NCI-H1436 (cell line): ENCODE measurements around the gene MRPL19.
A peak's percentile ranks its signal among the peaks of the same experiment; 100 is the strongest.

Experiments
- DNase-seq: peaks from one replicate; lab custom pipeline; 2025; lab: John Stamatoyannopoulos, UW

Gene MRPL19

GRCh38 chr2:75616406-75616805, 30.2 kb upstream of the MRPL19 start:
- no peak for DNase-seq

GRCh38 chr2:75616933-75617332, 29.6 kb upstream of the MRPL19 start:
- no peak for DNase-seq

- no peak for DNase-seq
Observed at GRCh38 chr2:75619956-75620740, 26.4 kb upstream of the MRPL19 start.

DNA sequence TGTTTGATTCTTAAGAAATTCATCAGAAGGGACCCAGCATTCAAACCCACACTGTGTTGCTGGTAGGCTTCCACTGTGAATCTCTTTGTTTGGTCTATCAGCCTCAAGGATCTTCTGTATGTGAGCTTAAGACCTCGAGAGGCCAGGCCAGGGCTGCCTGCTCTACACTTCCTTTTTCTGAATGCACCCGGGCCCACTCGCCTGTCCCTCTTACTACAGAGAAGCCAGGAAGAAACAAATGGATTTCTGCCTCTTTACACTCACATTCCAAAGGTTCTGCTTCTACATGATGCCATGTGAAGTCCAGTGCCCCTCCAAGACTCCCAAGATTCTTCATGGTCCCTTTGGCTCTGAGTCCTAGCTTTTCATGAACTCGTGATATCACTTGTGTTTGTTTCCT, 25.4 kb upstream of the MRPL19 start:
- no peak for DNase-seq

DNA sequence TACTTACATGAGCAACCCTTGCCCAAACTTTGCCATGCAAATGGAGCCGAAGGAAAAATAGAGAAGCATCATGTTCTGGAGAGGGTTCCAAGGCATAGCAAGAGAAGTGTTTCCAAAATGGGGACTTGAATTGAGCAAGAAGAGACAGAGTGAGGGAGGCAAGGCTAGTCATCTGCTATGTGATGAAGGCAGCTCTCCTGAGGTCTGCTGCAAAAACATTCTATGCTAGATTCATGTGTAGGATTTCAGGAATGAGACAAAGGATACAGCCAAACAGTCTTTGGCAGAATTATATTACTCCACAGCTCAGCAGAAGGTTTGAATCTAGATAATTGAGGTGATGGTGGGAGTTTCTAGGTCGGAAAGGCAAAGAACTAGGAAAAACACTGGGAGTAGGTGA, 24.1 kb upstream of the MRPL19 start:
- DNase-seq, result no peak

DNA sequence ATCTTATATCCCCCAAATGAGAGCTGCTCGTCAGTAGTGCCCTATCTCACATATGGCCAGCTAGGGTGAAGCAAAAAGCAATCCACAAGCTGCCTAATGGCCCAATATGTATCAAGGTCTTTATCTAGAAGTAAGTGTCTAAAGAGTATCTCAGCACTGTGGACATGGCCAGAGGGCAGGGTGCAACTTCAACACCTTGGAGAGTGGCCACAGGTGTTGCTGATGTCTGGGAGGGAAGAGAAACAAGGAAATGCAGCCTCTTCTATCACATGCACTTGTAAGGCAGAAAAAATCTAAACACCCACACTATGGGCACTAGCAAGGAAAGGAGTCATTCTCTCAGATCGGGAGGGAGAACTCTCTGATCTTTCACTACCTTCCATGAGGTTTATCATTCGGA, 23.7 kb upstream of the MRPL19 start:
- DNase-seq, result no peak

GRCh38 chr2:75627902-75628504, 18.6 kb upstream of the MRPL19 start:
- DNase-seq, result peak; percentile 72

- DNase-seq, result no peak
Observed at GRCh38 chr2:75632091-75632701, 14.4 kb upstream of the MRPL19 start.

- no peak for DNase-seq
Observed at GRCh38 chr2:75632813-75633212, 13.8 kb upstream of the MRPL19 start.

GRCh38 chr2:75633620-75634019, 13.0 kb upstream of the MRPL19 start:
- DNase-seq, result no peak

- no peak for DNase-seq
Observed at GRCh38 chr2:75634945-75635344, 11.6 kb upstream of the MRPL19 start.

- DNase-seq, result no peak
Observed at GRCh38 chr2:75637568-75637967, 9.0 kb upstream of the MRPL19 start.

DNA sequence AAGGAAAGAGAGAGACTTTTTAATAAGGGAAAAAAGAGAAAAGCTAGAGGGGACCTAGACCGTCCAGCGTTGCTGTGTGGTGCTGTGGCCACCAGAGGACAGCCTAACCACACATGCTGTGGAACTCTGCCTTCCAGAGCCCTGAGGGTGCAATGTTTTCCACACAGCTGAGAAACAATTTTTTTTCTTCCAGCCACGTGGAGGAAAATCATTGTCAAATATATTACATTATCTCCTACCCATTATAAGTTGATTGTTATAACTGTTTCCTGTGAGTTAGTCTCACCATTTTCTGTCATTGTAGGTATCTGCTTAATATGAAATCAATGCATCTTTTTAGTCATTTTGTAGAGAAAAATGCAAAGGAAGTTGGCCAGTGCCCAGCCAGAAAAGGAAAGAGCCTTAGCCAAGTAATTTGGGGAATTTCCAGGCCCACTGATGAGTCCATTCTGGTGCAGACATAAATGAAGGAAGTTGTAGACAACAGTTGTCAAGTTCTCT, 5.9 kb upstream of the MRPL19 start:
- DNase-seq, result peak; percentile 4

DNA sequence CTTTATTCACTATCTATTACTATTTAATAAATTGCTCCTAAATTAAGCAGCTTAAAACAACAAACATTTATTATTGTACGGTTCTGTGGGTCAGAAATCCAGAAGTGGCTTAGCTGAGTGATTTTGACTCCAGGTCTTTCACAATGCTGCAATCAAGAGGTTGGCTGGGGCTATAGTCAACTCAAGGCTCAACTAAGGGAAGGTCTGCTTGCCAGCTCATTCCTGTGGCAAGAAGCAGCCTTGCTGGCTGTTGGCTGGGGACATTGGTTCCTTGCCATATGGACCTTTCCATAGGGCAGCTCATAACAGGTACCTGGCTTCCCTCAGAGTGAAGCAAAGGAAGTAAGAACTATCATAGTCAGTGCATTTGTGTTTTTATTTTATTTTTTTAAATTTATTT, 5.0 kb upstream of the MRPL19 start:
- no peak for DNase-seq

DNA sequence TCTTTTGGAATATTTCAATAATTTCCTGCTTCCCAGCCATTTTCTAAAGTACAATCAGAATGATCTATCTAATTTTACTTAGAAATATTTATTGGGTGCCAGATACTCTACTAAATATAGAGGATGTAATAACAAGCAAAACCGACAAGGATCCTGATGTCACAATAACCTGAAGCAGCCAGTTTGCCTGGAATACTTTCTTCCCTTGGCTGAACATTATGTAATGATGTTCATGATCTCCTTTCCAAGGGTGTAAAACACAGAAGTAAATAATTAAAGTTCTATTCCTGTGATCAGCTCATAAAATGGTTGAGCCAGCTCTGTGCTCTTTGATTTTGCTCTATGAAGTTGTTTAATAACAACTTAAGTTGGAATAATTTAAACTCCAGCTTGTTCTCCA, 2.6 kb upstream of the MRPL19 start:
- DNase-seq, result no peak

GRCh38 chr2:75645643-75646042, 940 bp upstream of the MRPL19 start:
- DNase-seq, result no peak

DNA sequence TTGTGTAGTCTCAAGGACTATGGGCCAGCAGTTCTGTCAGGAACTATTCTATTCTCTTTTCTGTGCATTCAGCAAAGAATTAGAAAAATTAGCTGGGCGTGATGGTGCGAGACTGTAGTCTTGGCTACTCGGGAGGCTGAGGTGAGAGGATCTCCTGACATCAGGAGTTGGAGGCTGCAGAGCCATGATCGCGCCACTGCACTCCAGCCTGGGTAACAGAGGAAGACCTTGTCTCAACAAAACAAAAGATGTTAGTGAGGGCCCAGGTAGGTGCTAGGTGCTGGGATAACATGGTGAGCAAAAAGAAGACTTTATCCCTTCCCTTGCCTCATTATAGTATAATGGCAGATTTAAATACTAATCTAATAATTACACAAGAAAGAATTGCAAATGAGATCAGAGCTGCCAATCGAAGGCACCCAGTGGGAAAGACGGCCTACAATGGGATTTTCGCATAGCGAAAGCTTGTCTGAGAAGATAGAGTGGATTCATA, 447 bp upstream of the MRPL19 start:
- no peak for DNase-seq

GRCh38 chr2:75647771-75648170, 1.2 kb downstream of the MRPL19 start:
- DNase-seq, result no peak

DNA sequence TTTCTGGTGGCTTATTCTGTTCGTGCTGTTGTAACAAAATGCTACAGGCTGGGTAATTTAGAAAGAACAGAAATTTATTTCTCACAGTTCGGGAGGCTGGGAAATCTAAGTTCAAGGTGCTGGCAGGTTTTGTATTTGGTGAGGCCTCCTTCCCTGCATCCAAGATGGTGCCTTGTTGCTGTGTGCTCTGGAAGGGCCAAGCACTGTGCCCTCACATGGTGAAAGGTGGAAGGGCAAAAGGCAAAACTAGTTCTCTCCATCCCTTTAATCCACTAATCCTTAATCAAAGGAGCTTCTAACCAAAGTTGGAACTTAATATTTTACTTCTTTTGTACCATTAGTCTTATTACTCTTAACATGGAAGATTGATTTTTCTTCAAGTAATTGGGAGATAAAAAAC, 7.4 kb downstream of the MRPL19 start:
- DNase-seq, result no peak

DNA sequence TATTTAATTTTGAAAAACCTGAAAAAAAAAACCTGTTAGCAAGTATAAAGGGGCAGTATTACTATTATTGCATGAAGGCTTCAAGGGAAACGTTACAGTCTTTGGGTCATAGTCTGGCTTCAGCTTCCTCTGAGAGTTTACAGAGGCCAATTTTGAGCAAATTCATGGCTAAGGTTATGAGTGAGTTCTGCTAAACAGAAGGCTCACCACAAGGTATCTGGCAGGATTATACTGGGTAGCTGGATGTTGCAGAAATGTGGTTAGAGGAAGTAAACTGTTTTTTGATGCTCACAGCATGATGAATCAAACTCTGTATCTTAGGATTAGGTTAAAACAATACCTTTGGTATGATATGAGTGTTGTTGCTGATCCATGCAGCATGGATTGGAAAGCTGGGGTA, 9.3 kb downstream of the MRPL19 start:
- no peak for DNase-seq

DNA sequence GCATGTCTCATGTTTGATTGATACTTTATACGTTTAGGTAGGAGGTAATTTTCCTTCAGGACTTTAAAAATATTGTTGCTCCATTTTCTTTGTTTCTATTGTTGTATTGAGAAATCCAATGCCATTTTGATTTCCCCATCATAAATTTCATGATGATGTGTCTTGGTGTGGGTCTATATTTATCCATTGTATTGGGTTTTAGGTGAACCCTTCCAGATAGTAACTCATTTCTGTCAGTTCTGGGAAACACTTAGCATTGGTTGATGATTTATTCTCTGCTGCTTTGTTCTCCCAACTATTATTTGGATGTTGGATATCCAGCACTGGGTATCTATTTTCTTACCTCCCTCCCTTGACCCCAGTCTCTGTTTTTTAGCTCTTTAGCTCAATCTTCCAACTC, 10.0 kb downstream of the MRPL19 start:
- no peak for DNase-seq

- DNase-seq, result no peak
Observed at GRCh38 chr2:75657798-75658197, 11.2 kb downstream of the MRPL19 start.

DNA sequence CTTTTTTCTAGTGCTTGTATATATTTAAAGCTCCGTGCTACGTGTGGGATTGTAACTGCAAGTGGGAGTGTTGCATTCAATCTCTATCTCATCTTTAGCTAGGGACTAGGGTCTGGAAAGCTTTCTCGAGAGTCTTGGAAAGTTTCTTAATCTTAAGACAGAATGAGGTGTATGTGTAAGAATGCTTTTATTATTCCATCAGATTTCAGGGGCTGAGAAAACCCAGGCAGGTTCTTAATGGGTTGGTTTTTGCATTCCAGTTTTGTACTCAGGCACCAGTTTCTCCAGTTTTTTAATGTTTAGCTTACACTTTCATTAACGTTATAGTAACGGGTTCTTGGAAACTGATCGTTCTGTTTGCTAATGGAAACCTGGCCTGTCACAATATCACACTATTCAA, 20.3 kb downstream of the MRPL19 start:
- DNase-seq, result no peak
